ENCODE measurements around the gene SLC4A8. TPM values are rescaled to one million over a fixed set of nuclear protein-coding genes. Genes with fewer than 3 reads are reported as not detected.
"Not testable (repeated sequence)": the region's sequence is repeated elsewhere in the genome, so short reads cannot be mapped to it uniquely, and the experiment has no call there.

Gene SLC4A8
- total RNA-seq, 2 donors from 2014 or later = 0.50 to 10.5 TPM

DNA sequence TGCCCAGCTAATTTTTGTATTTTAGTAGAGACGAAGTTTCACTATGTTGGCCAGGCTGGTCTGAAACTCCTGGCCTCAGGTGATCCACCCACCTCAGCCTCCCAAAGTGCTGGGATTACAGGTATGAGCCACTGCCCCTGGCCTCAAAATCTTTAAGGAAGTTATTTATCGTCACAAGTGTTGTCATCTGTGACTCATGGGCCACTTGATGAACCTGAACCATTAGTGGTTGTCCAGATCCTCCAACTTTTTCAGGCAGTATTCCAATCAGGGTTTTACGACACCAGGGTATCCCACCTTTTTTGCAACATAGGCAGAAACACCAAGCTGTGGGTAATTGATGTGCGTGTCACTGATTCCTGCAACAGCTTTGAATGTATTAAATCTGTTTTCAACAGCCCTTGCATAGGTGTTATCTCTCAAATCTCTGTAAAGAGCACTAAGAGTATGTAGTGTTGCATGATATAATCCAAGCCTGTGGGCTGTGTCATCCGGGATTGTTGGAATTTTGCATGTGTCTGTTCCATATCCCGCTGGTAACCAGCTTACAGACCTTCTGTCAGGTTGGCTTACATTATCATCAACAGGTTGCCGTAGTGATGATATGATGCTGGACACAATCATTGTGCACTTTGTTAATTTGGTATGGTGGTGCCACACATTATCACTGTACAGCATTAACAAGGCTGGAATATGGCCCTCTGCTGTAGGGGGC is 87.1 kb downstream of the SLC4A8 start:
- TF ChIP-seq, protein P1, sequence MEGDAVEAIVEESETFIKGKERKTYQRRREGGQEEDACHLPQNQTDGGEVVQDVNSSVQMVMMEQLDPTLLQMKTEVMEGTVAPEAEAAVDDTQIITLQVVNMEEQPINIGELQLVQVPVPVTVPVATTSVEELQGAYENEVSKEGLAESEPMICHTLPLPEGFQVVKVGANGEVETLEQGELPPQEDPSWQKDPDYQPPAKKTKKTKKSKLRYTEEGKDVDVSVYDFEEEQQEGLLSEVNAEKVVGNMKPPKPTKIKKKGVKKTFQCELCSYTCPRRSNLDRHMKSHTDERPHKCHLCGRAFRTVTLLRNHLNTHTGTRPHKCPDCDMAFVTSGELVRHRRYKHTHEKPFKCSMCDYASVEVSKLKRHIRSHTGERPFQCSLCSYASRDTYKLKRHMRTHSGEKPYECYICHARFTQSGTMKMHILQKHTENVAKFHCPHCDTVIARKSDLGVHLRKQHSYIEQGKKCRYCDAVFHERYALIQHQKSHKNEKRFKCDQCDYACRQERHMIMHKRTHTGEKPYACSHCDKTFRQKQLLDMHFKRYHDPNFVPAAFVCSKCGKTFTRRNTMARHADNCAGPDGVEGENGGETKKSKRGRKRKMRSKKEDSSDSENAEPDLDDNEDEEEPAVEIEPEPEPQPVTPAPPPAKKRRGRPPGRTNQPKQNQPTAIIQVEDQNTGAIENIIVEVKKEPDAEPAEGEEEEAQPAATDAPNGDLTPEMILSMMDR (IDR thresholded peaks at IDR 0.05) = no peak
- TF ChIP-seq POLR2A (IDR thresholded peaks at IDR 0.05) (no peak), POLR2AphosphoS5 (IDR thresholded peaks at IDR 0.05) (no peak)
- H3K27me3 ChIP-seq (replicated peaks; ENCODE audit: insufficient read depth) = no peaks in the 10 kb centered on the region
- H3K4me1 ChIP-seq (replicated peaks) = no peaks in the 10 kb centered on the region
- intact Hi-C loops (cut with DNase I) = no loop called here
- H3K9me3 ChIP-seq = no peaks in the 10 kb centered on the region
- H3K36me3 ChIP-seq = no peaks in the 10 kb centered on the region
- WGBS = 97% methylated on average over 7 of the region's 7 CpGs
- H3K27ac ChIP-seq = no peak overlapping the region
- no peak overlapping the region for H3K4me3 ChIP-seq
- no peak for DNase-seq (ENCODE audit: low spot score)

DNA sequence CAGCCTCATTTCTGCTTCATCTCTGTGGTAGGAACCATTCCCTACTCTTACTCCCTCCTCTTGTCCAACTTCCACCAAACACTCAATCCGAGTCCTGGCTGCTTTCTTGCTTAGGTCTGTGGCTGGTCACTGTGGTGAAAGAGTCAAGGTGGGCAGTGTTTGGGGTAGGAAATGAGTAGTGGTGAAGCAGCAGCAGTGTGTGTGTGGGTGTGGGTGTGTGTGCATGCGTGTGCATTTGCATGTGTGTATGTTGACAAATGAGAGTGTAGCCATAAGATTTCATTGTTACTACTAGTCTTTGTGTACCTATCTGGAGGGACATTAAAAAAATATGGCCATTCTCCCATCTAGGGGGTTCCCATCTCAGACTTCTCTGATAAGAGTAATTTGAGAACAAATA is 87.8 kb downstream of the SLC4A8 start:
- intact Hi-C loops (cut with DNase I) = no loop called here
- Histone ChIP-seq H3K27ac (no peak overlapping the region), H3K9me3 (no peaks in the 10 kb centered on the region), H3K36me3 (no peaks in the 10 kb centered on the region), H3K4me1 (replicated peaks) (no peaks in the 10 kb centered on the region), H3K27me3 (replicated peaks; ENCODE audit: insufficient read depth) (no peaks in the 10 kb centered on the region), H3K4me3 (no peak overlapping the region)
- TF ChIP-seq, protein P1 (IDR thresholded peaks at IDR 0.05) = no peak
- no peak for TF ChIP-seq POLR2A (IDR thresholded peaks at IDR 0.05)
- TF ChIP-seq POLR2AphosphoS5 (IDR thresholded peaks at IDR 0.05) = no peak
- DNase-seq (ENCODE audit: low spot score) = no peak
- WGBS = 98% methylated on average over 2 of the region's 2 CpGs

DNA sequence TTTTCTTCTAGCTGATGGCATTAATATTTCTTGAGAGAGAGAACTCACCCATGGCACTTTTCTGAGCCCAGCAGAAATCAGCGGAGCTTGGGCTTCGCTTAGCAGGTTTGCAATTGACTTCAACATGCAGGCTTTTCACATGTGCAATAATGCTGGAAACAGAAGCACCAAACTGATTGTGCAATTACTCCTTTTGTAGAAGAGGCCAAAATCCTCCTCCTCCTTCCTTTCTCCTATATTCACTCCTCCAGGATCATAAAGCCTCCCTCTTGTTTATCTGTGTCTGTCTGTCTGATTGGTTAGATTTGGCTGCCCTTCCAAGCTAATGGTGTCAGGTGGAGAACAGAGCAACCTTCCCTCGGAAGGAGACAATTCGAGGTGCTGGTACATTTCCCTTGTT is 90.4 kb downstream of the SLC4A8 start:
- H3K4me1 ChIP-seq (replicated peaks); intact Hi-C loops (cut with DNase I); H3K36me3 ChIP-seq; H3K27me3 ChIP-seq (replicated peaks; ENCODE audit: insufficient read depth); DNase-seq (ENCODE audit: low spot score); H3K9me3 ChIP-seq; H3K4me3 ChIP-seq; H3K27ac ChIP-seq: not testable (repeated sequence)
- 78% methylated on average over 4 of the region's 4 CpGs for WGBS

DNA sequence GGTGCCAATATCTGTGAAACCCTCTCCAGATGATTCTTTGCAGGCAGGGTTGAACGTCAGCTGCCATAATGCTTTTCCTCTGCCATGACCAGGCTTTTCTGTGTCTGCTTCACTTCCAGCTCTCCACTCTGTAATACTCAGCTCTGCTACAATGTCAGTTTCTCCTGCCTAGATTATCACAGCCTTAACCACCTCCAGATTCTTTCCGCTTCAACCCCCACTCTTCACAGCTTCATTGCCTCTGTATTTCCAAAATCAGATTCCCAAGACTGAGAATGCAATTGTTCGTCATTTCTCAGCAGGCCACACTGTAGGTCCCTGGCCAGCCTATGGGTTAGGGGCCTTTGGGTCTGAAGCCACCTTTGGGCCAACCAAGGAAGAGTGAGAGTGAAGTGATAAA is 92.7 kb downstream of the SLC4A8 start:
- Histone ChIP-seq H3K9me3 (no peaks in the 10 kb centered on the region), H3K36me3 (no peaks in the 10 kb centered on the region), H3K4me3 (no peak overlapping the region), H3K27ac (no peak overlapping the region), H3K4me1 (replicated peaks) (no peaks in the 10 kb centered on the region), H3K27me3 (replicated peaks; ENCODE audit: insufficient read depth) (no peaks in the 10 kb centered on the region)
- DNase-seq (ENCODE audit: low spot score) = no peak
- 93% methylated on average over 3 of the region's 3 CpGs for WGBS
- TF ChIP-seq POLR2AphosphoS5 (IDR thresholded peaks at IDR 0.05) (no peak), POLR2A (IDR thresholded peaks at IDR 0.05) (no peak)
- TF ChIP-seq, protein P1 (IDR thresholded peaks at IDR 0.05) = no peak
- intact Hi-C loops (cut with DNase I) = no loop called here

DNA sequence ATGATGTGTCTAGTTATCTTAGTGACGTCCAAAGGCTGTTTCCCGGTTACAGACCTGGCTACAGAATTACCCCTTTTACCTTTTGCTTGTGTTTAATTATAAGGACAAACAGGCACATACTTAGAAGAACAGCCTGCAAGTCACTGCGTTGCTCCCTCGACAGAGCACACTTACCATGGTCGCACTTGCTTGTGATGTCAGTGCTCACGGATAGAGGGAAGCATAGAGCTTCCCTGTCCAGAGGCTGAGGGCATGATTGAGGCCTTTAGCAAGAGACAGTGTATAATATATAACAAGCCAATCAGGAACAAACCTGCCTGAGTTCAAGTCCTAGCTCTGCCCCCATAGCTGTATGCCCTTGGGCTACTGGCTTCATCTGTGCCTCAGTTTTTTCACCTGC is 93.2 kb downstream of the SLC4A8 start:
- no peak for DNase-seq (ENCODE audit: low spot score)
- H3K27ac ChIP-seq = no peak overlapping the region
- H3K27me3 ChIP-seq (replicated peaks; ENCODE audit: insufficient read depth) = no peaks in the 10 kb centered on the region
- intact Hi-C loops (cut with DNase I) = no loop called here
- no peaks in the 10 kb centered on the region for H3K36me3 ChIP-seq
- H3K4me1 ChIP-seq (replicated peaks) = no peaks in the 10 kb centered on the region
- H3K9me3 ChIP-seq = no peaks in the 10 kb centered on the region
- H3K4me3 ChIP-seq = no peak overlapping the region
- TF ChIP-seq POLR2A (IDR thresholded peaks at IDR 0.05) = no peak
- TF ChIP-seq, protein P1 (IDR thresholded peaks at IDR 0.05) = no peak
- no peak for TF ChIP-seq POLR2AphosphoS5 (IDR thresholded peaks at IDR 0.05)
- 87% methylated on average over 6 of the region's 6 CpGs for WGBS
